CD4-positive, alpha-beta T cell (primary cell): Measurements from ENCODE around the gene SSNA1. TPM values are rescaled to one million over a fixed set of nuclear protein-coding genes. Genes with fewer than 3 reads are reported as not detected.

Experiments used
- ATAC-seq: fragments of 200-7000 bp; cut with Tn5 transposase; one replicate; pipeline ENCODE4 v1.10.0; 2022; ENCODE audit warnings: mild to moderate bottlenecking; ENCODE audit not compliant: poor library complexity
- CTCF ChIA-PET: fragments of 350-600 bp; sonication (Branson Sonifier 250); formaldehyde crosslinking; loops from one replicate; lab custom pipeline; 2021; ENCODE audit warnings: antibody characterized with exemption, inconsistent platforms; lab: Charles Lee
- POLR2A ChIA-PET: fragments of 350-600 bp; sonication (Branson Sonifier 250); formaldehyde crosslinking; loops from one replicate; lab custom pipeline; 2021; ENCODE audit warnings: antibody characterized with exemption, inconsistent platforms; lab: Charles Lee
- DNase-seq, 14 experiments: peaks; one replicate each; pipeline ENCODE4 v3.0.0-alpha.2; 2013 to 2020; ENCODE audit warnings: mixed read lengths in 2 of 14
- H3K27ac ChIP-seq, 2 donors: one replicate each; pipeline versions ENCODE4 v1.5.1 to v1.7.0; 2013; ENCODE audit warnings: low read length in 2 of 2, low read depth in 1 of 2, mild to moderate bottlenecking in 1 of 2
- H3K27me3 ChIP-seq, 2 experiments: 1 replicate in 1 of 2; 2 replicates in 1 of 2; pipeline versions ENCODE4 v1.6.1 to v1.7.0; 2013; ENCODE audit warnings: low read length in 2 of 2, control low read depth in 1 of 2, mild to moderate bottlenecking in 1 of 2, moderate library complexity in 1 of 2; ENCODE audit not compliant: insufficient read depth in 2 of 2, control insufficient read depth in 1 of 2
- H3K36me3 ChIP-seq: one replicate; pipeline ENCODE4 v1.6.1; 2013; ENCODE audit warnings: low read length, control low read depth; ENCODE audit not compliant: insufficient read depth
- H3K4me1 ChIP-seq: one replicate; pipeline ENCODE4 v1.6.1; 2013; ENCODE audit warnings: low read length, control low read depth; ENCODE audit not compliant: insufficient read depth
- H3K4me3 ChIP-seq: one replicate; pipeline ENCODE4 v1.5.1; 2013; ENCODE audit warnings: mild to moderate bottlenecking, low read length, moderate library complexity
- H3K9me3 ChIP-seq, 2 experiments: 1 replicate in 1 of 2; 2 replicates in 1 of 2; pipeline versions ENCODE4 v1.6.1 to v1.7.0; 2013; ENCODE audit warnings: low read length in 2 of 2, mild to moderate bottlenecking in 2 of 2, control low read depth in 1 of 2, moderate library complexity in 1 of 2; ENCODE audit not compliant: control insufficient read depth in 1 of 2, insufficient read depth in 1 of 2
- H3K27ac Mint-ChIP-seq: one replicate; pipeline ENCODE4 v1.8.0; 2020; ENCODE audit warnings: mixed read lengths
- H3K27me3 Mint-ChIP-seq: one replicate; pipeline ENCODE4 v1.8.0; 2021; ENCODE audit warnings: mixed read lengths
- H3K36me3 Mint-ChIP-seq: one replicate; pipeline ENCODE4 v1.8.0; 2021; ENCODE audit warnings: low read depth, mixed read lengths
- H3K4me1 Mint-ChIP-seq: one replicate; pipeline ENCODE4 v1.8.0; 2021; ENCODE audit warnings: low read depth, mixed read lengths
- H3K4me3 Mint-ChIP-seq: one replicate; pipeline ENCODE4 v1.8.0; 2020; ENCODE audit warnings: mild to moderate bottlenecking, mixed read lengths
- H3K9me3 Mint-ChIP-seq: one replicate; pipeline ENCODE4 v1.8.0; 2020; ENCODE audit warnings: mixed read lengths
- intact Hi-C, 2 experiments: fragments of 100-400 bp; cut with DNase I in 1 of 2; cut with micrococcal nuclease in 1 of 2; formaldehyde crosslinking; loops; one replicate each; pipeline versions ENCODE4 v1.15.1 to v1.9.0; 2023 to 2025; cut with DNase I, micrococcal nuclease
- total RNA-seq, 174 experiments: library from RNA in 2 of 174; stranded (reverse) in 2 of 174; gene quantifications; one replicate each; pipeline ENCODE4 v1.2.3 and lab custom pipeline; 2021 to 2026
- TF ChIP-seq, protein P1 (sequence below): fragments of 200-600 bp; IDR thresholded peaks from one replicate; pipeline ENCODE4 v1.8.0; 2022; ENCODE audit warnings: antibody characterized with exemption, mild to moderate bottlenecking

SSNA1 gene
- total RNA-seq, 2 experiments from 2014 or later: 30.1 to 30.5 TPM

DNA sequence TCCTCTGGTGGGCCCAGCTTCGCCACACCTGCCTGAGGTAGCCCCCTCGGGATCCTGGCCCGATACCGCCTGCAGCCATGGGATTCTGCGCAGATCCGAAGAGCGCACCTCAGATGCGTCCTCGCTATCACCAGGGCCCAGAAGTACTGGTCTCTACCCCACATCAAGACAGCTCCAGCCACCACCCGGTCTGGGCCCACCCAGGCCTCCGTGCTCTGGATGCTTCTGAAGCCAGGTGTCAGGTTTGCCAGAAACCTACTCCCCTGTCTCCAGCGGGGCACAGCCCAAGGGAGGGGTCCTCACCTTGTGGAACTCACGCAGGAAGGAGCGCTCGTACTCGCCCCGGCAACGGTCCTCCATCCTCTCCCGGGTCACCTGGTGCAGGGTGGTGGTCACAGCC, 2.6 kb upstream of the SSNA1 start:
- H3K27ac ChIP-seq: no peak overlapping the region
- Mint-ChIP-seq H3K9me3 (no peaks in the 10 kb centered on the region), H3K36me3 (peaks cover 72% of the 10 kb centered on the region), H3K4me3 (peak overlapping the region; percentile 93), H3K27me3 (no peaks in the 10 kb centered on the region), H3K27ac (no peak overlapping the region), H3K4me1 (peaks cover 29% of the 10 kb centered on the region)
- ChIA-PET CTCF (no interaction called here), POLR2A (no interaction called here)
- intact Hi-C loops: loop anchor here in 1 of 2 experiments (5.0 kb wide), 1 partner anchor 51 kb away; no protein-coding TSS in a partner anchor
- no peaks in the 10 kb centered on the region for H3K27me3 ChIP-seq
- DNase-seq (no peak), ATAC-seq (no peak)
- H3K9me3 ChIP-seq: no peaks in the 10 kb centered on the region
- TF ChIP-seq, protein P1, sequence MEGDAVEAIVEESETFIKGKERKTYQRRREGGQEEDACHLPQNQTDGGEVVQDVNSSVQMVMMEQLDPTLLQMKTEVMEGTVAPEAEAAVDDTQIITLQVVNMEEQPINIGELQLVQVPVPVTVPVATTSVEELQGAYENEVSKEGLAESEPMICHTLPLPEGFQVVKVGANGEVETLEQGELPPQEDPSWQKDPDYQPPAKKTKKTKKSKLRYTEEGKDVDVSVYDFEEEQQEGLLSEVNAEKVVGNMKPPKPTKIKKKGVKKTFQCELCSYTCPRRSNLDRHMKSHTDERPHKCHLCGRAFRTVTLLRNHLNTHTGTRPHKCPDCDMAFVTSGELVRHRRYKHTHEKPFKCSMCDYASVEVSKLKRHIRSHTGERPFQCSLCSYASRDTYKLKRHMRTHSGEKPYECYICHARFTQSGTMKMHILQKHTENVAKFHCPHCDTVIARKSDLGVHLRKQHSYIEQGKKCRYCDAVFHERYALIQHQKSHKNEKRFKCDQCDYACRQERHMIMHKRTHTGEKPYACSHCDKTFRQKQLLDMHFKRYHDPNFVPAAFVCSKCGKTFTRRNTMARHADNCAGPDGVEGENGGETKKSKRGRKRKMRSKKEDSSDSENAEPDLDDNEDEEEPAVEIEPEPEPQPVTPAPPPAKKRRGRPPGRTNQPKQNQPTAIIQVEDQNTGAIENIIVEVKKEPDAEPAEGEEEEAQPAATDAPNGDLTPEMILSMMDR: no peak
- peaks cover 66% of the 10 kb centered on the region for H3K36me3 ChIP-seq
- no peak overlapping the region for H3K4me3 ChIP-seq
- peaks cover 50% of the 10 kb centered on the region for H3K4me1 ChIP-seq

- DNase-seq: no peak
- Histone ChIP-seq H3K27me3 (no peaks in the 10 kb centered on the region), H3K36me3 (peaks cover 65% of the 10 kb centered on the region), H3K9me3 (no peaks in the 10 kb centered on the region), H3K4me1 (peaks cover 50% of the 10 kb centered on the region), H3K4me3 (no peak overlapping the region), H3K27ac (no peak overlapping the region)
- intact Hi-C loops: loop anchor here in 1 of 2 experiments (5.0 kb wide), 1 partner anchor 51 kb away; no protein-coding TSS in a partner anchor
- ChIA-PET CTCF (no interaction called here), POLR2A (no interaction called here)
- Mint-ChIP-seq H3K4me1 (peaks cover 29% of the 10 kb centered on the region), H3K36me3 (peaks cover 69% of the 10 kb centered on the region), H3K27me3 (no peaks in the 10 kb centered on the region), H3K4me3 (peak overlapping the region; percentile 93), H3K9me3 (no peaks in the 10 kb centered on the region), H3K27ac (peak overlapping the region; percentile 79)
- TF ChIP-seq, protein P1: no peak
- ATAC-seq: no peak
Measured at GRCh38 chr9:137186385-137186784, 2.1 kb upstream of the SSNA1 start.

DNA sequence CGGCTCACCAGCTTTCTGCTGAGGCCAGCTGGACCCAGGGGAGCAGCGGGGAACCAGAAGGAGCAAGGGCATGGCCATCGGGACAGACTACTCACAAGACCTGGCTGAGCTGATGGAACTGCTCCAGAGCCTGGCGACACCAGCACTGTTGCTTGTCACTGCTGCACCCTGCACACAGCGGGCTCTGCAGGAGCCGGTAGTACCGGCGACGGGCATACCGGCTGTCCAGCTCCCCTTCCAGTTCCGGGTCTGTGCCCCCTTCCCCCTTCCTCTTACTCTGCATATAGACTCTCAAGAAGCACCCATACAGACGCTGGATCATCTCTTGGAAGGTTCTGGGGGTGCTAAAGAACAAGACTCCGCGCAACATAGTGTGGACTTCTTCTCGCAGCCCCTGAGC, 1.1 kb upstream of the SSNA1 start:
- TF ChIP-seq, protein P1: no peak
- H3K9me3 Mint-ChIP-seq: no peaks in the 10 kb centered on the region
- intact Hi-C loops: loop anchor here in 1 of 2 experiments (5.0 kb wide), 1 partner anchor 50 kb away; no protein-coding TSS in a partner anchor

More for the DNA sequence above, 1.1 kb upstream of the SSNA1 start:
- H3K27me3 Mint-ChIP-seq: no peaks in the 10 kb centered on the region
- H3K27ac Mint-ChIP-seq: peak overlapping the region; percentile 79
- H3K9me3 ChIP-seq: no peaks in the 10 kb centered on the region
- H3K4me3 Mint-ChIP-seq: peak overlapping the region; percentile 93
- ChIA-PET CTCF (interaction anchor here (1.1 to 1.6 kb wide), 2 partner anchors 49 to 120 kb away, joined by 4 to 7 read pairs; no protein-coding TSS in a partner anchor), POLR2A (interaction anchor here (0.9 to 3.5 kb wide), 8 partner anchors 11 to 101 kb away, joined by 3 to 39 read pairs (median 11); partner anchors contain the start of genes RNF208, TPRN and TUBB4B)
- ATAC-seq (no peak), DNase-seq (no peak)
- H3K27ac ChIP-seq: no peak overlapping the region
- peaks cover 29% of the 10 kb centered on the region for H3K4me1 Mint-ChIP-seq
- no peaks in the 10 kb centered on the region for H3K27me3 ChIP-seq
- peaks cover 61% of the 10 kb centered on the region for H3K36me3 Mint-ChIP-seq
- peaks cover 55% of the 10 kb centered on the region for H3K36me3 ChIP-seq
- H3K4me1 ChIP-seq: peaks cover 50% of the 10 kb centered on the region
- H3K4me3 ChIP-seq: peak overlapping the region; percentile 100
